AG09309 (cell line): ENCODE measurements around the gene UXT.
"Not testable (repeated sequence)": the region's sequence is repeated elsewhere in the genome, so short reads cannot be mapped to it uniquely, and the experiment has no call there.

ENCODE experiments used
- DNase-seq: peaks from one replicate; pipeline ENCODE4 v3.0.0-alpha.2; 2010; ENCODE audit warnings: low read depth
- H3K4me3 ChIP-seq: 2 replicates; pipeline ENCODE4 v1.5.1; 2011; ENCODE audit warnings: mild to moderate bottlenecking, low read depth, low read length, moderate library complexity; ENCODE audit not compliant: control insufficient read depth
- CTCF ChIP-seq: IDR thresholded peaks from 2 replicates; pipeline ENCODE4 v1.5.1; 2011; ENCODE audit warnings: mild to moderate bottlenecking, low read depth, low read length, inconsistent platforms; ENCODE audit not compliant: insufficient read depth, control insufficient read depth; ENCODE audit errors: missing control alignments

Gene UXT

GRCh38 chrX:47608130-47608810 is 50.7 kb downstream of the UXT start:
- H3K4me3 ChIP-seq, result no peak overlapping the region
- no peak for DNase-seq
- TF ChIP-seq CTCF, result no peak

- DNase-seq, result no peak
- no peak for TF ChIP-seq CTCF
These were observed 51.9 kb downstream of the UXT start for GRCh38 chrX:47607091-47607490.

GRCh38 chrX:47605024-47605423 is 54.0 kb downstream of the UXT start:
- H3K4me3 ChIP-seq, result no peak overlapping the region
- no peak for DNase-seq
- no peak for TF ChIP-seq CTCF

More at GRCh38 chrX:47607091-47607490, 51.9 kb downstream of the UXT start:
- H3K4me3 ChIP-seq, result no peak overlapping the region

- DNase-seq, H3K4me3 ChIP-seq: not testable (repeated sequence)
These were observed 55.9 kb downstream of the UXT start for GRCh38 chrX:47603125-47603524.
